ENCODE results near the gene RITA1.

Gene RITA1

DNA sequence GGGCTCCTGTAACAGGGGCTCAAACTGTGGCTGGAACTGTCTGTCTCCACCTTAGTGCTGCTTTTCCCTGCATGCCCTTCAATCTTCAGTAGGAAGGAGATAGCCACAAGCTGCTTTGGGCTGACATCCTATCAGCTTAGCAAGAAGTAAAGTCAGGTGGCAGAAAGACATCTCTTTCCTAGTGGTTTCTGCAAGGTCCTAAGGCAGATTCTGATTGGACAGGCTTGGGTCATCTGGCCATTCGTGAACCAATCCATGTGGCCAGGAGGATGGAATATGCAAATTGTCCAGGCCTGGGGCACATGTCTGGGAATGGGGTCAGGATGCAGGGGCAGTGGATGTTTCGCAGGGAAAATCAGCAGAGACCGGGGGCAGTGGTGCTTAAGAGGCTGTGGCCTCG, 5.2 kb downstream of the RITA1 start:
- peaks cover 20% of the 10 kb centered on the region for H3K36me3 ChIP-seq (ENCODE audit: control insufficient read depth, insufficient read depth, low read length)
- H3K4me3 ChIP-seq (replicated peaks; ENCODE audit: low read depth, low read length) = no peak overlapping the region
- no peaks in the 10 kb centered on the region for H3K27me3 ChIP-seq (replicated peaks; ENCODE audit: control insufficient read depth, insufficient read depth, low read length)
- DNase-seq (ENCODE audit: extremely low read depth, insufficient read length) = no peak
- no peak for TF ChIP-seq CTCF (IDR thresholded peaks at IDR 0.05; ENCODE audit: insufficient read depth, low read length, poor library complexity, severe bottlenecking)

DNA sequence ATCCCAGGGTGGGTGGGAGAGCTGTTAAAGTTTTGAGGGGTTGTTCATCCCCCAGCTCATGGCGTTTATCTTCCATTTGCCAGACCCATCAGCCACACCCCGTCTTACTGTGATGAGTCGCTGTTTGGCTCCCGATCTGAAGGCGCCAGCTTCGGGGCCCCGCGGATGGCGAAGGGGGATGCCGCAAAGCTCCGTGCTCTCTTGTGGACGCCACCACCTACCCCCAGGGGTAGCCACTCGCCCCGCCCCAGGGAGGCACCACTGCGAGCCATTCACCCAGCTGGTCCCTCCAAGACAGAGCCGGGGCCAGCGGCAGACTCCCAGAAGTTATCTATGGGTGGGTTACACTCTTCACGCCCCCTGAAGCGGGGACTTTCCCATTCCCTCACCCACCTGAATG, 5.7 kb downstream of the RITA1 start:
- no peak for DNase-seq (ENCODE audit: extremely low read depth, insufficient read length)
- no peaks in the 10 kb centered on the region for H3K27me3 ChIP-seq (replicated peaks; ENCODE audit: control insufficient read depth, insufficient read depth, low read length)
- no peak overlapping the region for H3K4me3 ChIP-seq (replicated peaks; ENCODE audit: low read depth, low read length)
- peaks cover 20% of the 10 kb centered on the region for H3K36me3 ChIP-seq (ENCODE audit: control insufficient read depth, insufficient read depth, low read length)
- no peak for TF ChIP-seq CTCF (IDR thresholded peaks at IDR 0.05; ENCODE audit: insufficient read depth, low read length, poor library complexity, severe bottlenecking)

- no peak overlapping the region for H3K4me3 ChIP-seq (replicated peaks; ENCODE audit: low read depth, low read length)
- peaks cover 18% of the 10 kb centered on the region for H3K36me3 ChIP-seq (ENCODE audit: control insufficient read depth, insufficient read depth, low read length)
- no peak for DNase-seq (ENCODE audit: extremely low read depth, insufficient read length)
- H3K27me3 ChIP-seq (replicated peaks; ENCODE audit: control insufficient read depth, insufficient read depth, low read length) = no peaks in the 10 kb centered on the region
- no peak for TF ChIP-seq CTCF (IDR thresholded peaks at IDR 0.05; ENCODE audit: insufficient read depth, low read length, poor library complexity, severe bottlenecking)
Measured at GRCh38 chr12:113194971-113195391, 9.5 kb downstream of the RITA1 start.

- no peak for TF ChIP-seq CTCF (IDR thresholded peaks at IDR 0.05; ENCODE audit: insufficient read depth, low read length, poor library complexity, severe bottlenecking)
- no peak overlapping the region for H3K4me3 ChIP-seq (replicated peaks; ENCODE audit: low read depth, low read length)
- no peaks in the 10 kb centered on the region for H3K27me3 ChIP-seq (replicated peaks; ENCODE audit: control insufficient read depth, insufficient read depth, low read length)
- H3K36me3 ChIP-seq (ENCODE audit: control insufficient read depth, insufficient read depth, low read length) = peaks cover 16% of the 10 kb centered on the region
- DNase-seq (ENCODE audit: extremely low read depth, insufficient read length) = no peak
Measured at GRCh38 chr12:113195598-113195997, 10.1 kb downstream of the RITA1 start.

- Histone ChIP-seq H3K36me3 (ENCODE audit: control insufficient read depth, insufficient read depth, low read length) (peaks cover 9% of the 10 kb centered on the region), H3K27me3 (replicated peaks; ENCODE audit: control insufficient read depth, insufficient read depth, low read length) (no peaks in the 10 kb centered on the region), H3K4me3 (replicated peaks; ENCODE audit: low read depth, low read length) (no peak overlapping the region)
- DNase-seq (ENCODE audit: extremely low read depth, insufficient read length) = no peak
- no peak for TF ChIP-seq CTCF (IDR thresholded peaks at IDR 0.05; ENCODE audit: insufficient read depth, low read length, poor library complexity, severe bottlenecking)
Measured at GRCh38 chr12:113196582-113196981, 11.1 kb downstream of the RITA1 start.

DNA sequence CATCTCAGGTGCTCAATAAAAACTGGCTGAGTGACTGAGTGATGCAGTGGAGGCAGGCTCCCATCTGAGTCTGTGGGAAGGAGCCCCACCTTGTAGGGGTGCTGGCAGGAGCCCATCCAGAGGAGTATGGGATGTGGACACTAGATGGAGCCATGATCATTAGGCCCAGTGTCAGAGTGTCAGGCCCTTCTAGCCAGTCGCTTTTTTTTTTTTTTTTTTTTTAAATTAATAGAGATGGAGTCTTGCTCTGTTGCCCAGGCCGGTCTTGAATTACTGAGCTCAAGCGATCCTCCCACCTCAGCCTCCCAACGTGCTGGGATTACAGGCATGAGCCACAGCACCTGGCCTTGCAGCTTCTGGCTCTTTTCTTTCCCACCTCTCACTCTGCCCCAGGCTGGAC, 11.5 kb downstream of the RITA1 start:
- Histone ChIP-seq H3K27me3 (replicated peaks; ENCODE audit: control insufficient read depth, insufficient read depth, low read length) (no peaks in the 10 kb centered on the region), H3K36me3 (ENCODE audit: control insufficient read depth, insufficient read depth, low read length) (peaks cover 5% of the 10 kb centered on the region), H3K4me3 (replicated peaks; ENCODE audit: low read depth, low read length) (no peak overlapping the region)
- DNase-seq (ENCODE audit: extremely low read depth, insufficient read length) = peak; percentile 44
- TF ChIP-seq CTCF (IDR thresholded peaks at IDR 0.05; ENCODE audit: insufficient read depth, low read length, poor library complexity, severe bottlenecking) = peak; percentile 82

Measured in GM06990 (cell line).